ENCODE results near the gene TRAF3IP3.

The TRAF3IP3 gene

GRCh38 chr1:209755926-209756614, at the start of gene TRAF3IP3:
TSS of gene TRAF3IP3 (plus strand) at chr1:209756053. CDS start at chr1:209760040, 3,987 bp downstream.
- no peak for DNase-seq (ENCODE audit: low read depth)

GRCh38 chr1:209706622-209707021, 49.2 kb upstream of the TRAF3IP3 start:
- DNase-seq (ENCODE audit: low read depth) = no peak

GRCh38 chr1:209707308-209707707, 48.5 kb upstream of the TRAF3IP3 start:
- peak; percentile 84 for DNase-seq (ENCODE audit: low read depth)

GRCh38 chr1:209708297-209708696, 47.6 kb upstream of the TRAF3IP3 start:
- DNase-seq (ENCODE audit: low read depth) = no peak

GRCh38 chr1:209710093-209710492, 45.8 kb upstream of the TRAF3IP3 start:
- DNase-seq (ENCODE audit: low read depth) = peak; percentile 36

GRCh38 chr1:209710847-209711246, 45.0 kb upstream of the TRAF3IP3 start:
- no peak for DNase-seq (ENCODE audit: low read depth)

GRCh38 chr1:209714338-209714737, 41.5 kb upstream of the TRAF3IP3 start:
- DNase-seq (ENCODE audit: low read depth) = no peak

- no peak for DNase-seq (ENCODE audit: low read depth)
Observed at GRCh38 chr1:209715314-209715713, 40.5 kb upstream of the TRAF3IP3 start.

GRCh38 chr1:209717818-209718217, 38.0 kb upstream of the TRAF3IP3 start:
- no peak for DNase-seq (ENCODE audit: low read depth)

GRCh38 chr1:209720326-209720725, 35.5 kb upstream of the TRAF3IP3 start:
- no peak for DNase-seq (ENCODE audit: low read depth)

- no peak for DNase-seq (ENCODE audit: low read depth)
Observed at GRCh38 chr1:209720826-209721225, 35.0 kb upstream of the TRAF3IP3 start.

GRCh38 chr1:209721323-209721722, 34.5 kb upstream of the TRAF3IP3 start:
- no peak for DNase-seq (ENCODE audit: low read depth)

GRCh38 chr1:209723265-209723664, 32.6 kb upstream of the TRAF3IP3 start:
- no peak for DNase-seq (ENCODE audit: low read depth)

- no peak for DNase-seq (ENCODE audit: low read depth)
Observed at GRCh38 chr1:209723756-209724693, 31.8 kb upstream of the TRAF3IP3 start.

GRCh38 chr1:209727286-209727685, 28.6 kb upstream of the TRAF3IP3 start:
- DNase-seq (ENCODE audit: low read depth) = no peak

GRCh38 chr1:209727785-209728184, 28.1 kb upstream of the TRAF3IP3 start:
- no peak for DNase-seq (ENCODE audit: low read depth)

GRCh38 chr1:209728466-209728865, 27.4 kb upstream of the TRAF3IP3 start:
- DNase-seq (ENCODE audit: low read depth) = no peak

- DNase-seq (ENCODE audit: low read depth) = no peak
Observed at GRCh38 chr1:209729436-209729835, 26.4 kb upstream of the TRAF3IP3 start.

- DNase-seq (ENCODE audit: low read depth) = no peak
Observed at GRCh38 chr1:209732725-209733124, 23.1 kb upstream of the TRAF3IP3 start.

- peak; percentile 58 for DNase-seq (ENCODE audit: low read depth)
Observed at GRCh38 chr1:209733409-209734192, 22.3 kb upstream of the TRAF3IP3 start.

- DNase-seq (ENCODE audit: low read depth) = no peak
Observed at GRCh38 chr1:209736490-209737117, 19.2 kb upstream of the TRAF3IP3 start.

GRCh38 chr1:209737118-209737505, 18.7 kb upstream of the TRAF3IP3 start:
- DNase-seq (ENCODE audit: low read depth) = no peak

Data from ELR (cell line).